ENCODE measurements around the gene TMC8. TPM values are rescaled to one million over a fixed set of nuclear protein-coding genes. Genes with fewer than 3 reads are reported as not detected.
"Not testable (repeated sequence)": the region's sequence is repeated elsewhere in the genome, so short reads cannot be mapped to it uniquely, and the experiment has no call there.

The TMC8 gene
- total RNA-seq, 2 donors from 2014 or later = 1.0 to 2.6 TPM

DNA sequence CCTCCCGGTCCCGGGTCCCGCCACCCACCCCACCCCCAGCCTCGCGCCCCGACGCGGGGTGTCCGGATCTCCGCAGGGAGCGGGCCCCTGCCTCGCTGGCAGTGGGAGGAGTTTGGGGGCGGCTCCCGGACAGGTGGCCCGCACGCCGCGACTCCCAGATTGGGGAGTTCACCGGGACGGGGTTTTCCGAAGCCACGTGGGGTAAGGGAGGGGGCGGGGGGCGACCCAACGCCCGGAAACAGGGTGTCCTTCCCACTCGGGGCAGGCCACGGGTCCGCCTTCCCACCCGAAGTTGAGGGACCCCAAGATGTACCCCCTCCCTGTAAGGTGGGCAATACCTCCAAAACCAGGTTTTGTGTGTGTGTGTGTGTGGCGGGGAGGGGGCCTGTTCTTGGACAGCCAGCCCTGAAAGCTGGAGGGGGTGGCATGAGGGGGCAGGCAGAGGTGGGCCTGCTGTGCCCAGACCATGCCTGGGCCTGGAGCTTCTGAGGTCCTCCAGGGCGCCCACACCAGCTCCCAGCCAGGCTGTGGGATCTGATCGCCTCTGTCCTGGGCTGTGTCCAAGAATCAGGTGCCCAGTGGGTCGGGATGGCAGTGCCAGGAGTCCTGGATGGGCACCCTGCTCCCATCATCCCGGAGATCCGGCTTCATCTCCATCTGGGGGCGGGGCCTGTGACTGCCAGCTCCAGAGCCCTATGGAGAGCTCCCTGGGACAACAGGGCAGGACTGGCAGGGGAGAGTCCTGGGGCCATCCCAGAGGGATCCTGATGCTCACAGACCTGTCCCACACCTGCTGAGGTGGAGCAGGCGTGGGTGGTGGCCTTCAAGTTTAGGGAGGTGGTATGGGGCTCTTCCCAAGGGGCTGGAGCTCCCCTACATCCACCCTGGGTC lies 38.6 kb downstream of the TMC8 start:
- peaks cover 3% of the 10 kb centered on the region for H3K36me3 ChIP-seq
- peak overlapping the region; percentile 79 to 83 for H3K27ac ChIP-seq
- TF ChIP-seq, protein P1, sequence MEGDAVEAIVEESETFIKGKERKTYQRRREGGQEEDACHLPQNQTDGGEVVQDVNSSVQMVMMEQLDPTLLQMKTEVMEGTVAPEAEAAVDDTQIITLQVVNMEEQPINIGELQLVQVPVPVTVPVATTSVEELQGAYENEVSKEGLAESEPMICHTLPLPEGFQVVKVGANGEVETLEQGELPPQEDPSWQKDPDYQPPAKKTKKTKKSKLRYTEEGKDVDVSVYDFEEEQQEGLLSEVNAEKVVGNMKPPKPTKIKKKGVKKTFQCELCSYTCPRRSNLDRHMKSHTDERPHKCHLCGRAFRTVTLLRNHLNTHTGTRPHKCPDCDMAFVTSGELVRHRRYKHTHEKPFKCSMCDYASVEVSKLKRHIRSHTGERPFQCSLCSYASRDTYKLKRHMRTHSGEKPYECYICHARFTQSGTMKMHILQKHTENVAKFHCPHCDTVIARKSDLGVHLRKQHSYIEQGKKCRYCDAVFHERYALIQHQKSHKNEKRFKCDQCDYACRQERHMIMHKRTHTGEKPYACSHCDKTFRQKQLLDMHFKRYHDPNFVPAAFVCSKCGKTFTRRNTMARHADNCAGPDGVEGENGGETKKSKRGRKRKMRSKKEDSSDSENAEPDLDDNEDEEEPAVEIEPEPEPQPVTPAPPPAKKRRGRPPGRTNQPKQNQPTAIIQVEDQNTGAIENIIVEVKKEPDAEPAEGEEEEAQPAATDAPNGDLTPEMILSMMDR (IDR thresholded peaks at IDR 0.05) = no peak
- peak overlapping the region; percentile 59 to 77 for H3K4me3 ChIP-seq
- DNase-seq (ENCODE audit: low spot score) = no peak
- peaks cover 0 to 49% of the 10 kb centered on the region in 2 donors for H3K4me1 ChIP-seq
- H3K9me3 ChIP-seq = no peaks in the 10 kb centered on the region
- no peaks in the 10 kb centered on the region for H3K27me3 ChIP-seq

DNA sequence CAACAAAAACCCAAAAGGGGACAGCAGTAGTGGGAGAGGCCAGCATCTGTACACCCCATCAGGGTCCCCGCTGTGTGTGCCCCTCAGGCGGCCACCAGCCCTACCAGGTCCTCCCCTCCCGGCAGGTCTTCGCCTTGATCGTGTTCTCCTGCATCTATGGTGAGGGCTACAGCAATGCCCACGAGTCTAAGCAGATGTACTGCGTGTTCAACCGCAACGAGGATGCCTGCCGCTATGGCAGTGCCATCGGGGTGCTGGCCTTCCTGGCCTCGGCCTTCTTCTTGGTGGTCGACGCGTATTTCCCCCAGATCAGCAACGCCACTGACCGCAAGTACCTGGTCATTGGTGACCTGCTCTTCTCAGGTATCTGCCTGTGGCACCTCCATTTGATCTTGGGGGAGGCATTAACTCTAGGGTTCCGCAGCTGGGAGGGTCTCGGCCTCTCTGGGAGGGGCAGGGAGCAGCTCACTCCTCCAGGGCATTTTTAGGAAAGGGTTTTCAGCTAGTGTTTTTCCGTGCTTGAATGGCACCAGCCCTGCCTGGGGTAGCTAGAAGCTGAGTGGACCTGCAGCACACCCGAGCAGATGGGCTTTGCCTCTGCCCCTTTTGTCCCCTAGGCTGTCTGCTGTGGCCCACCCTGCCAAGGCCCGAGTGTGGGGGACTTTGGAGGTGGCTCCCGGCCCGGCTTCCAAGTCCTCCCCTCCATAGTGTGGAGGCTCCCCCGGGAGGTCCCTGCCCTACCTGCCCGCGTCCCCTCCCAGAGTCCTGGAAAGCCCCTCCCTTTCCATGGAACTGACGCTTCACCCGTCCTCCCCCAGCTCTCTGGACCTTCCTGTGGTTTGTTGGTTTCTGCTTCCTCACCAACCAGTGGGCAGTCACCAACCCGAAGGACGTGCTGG lies 40.4 kb downstream of the TMC8 start:
- peaks cover 3% of the 10 kb centered on the region for H3K36me3 ChIP-seq
- peak overlapping the region in 1 of 2 donors; percentile 85 for H3K27ac ChIP-seq
- no peaks in the 10 kb centered on the region for H3K9me3 ChIP-seq
- no peak overlapping the region for H3K4me3 ChIP-seq
- TF ChIP-seq, protein P1 (IDR thresholded peaks at IDR 0.05) = no peak
- no peaks in the 10 kb centered on the region for H3K27me3 ChIP-seq
- no peak for DNase-seq (ENCODE audit: low spot score)
- peaks cover 0 to 67% of the 10 kb centered on the region in 2 donors for H3K4me1 ChIP-seq

- H3K4me3 ChIP-seq, H3K27me3 ChIP-seq: not testable (repeated sequence)
- peak overlapping the region; percentile 73 to 85 for H3K27ac ChIP-seq
These were observed 41.1 kb downstream of the TMC8 start for GRCh38 chr17:78171591-78172248.

GRCh38 chr17:78172249-78173051 lies 41.9 kb downstream of the TMC8 start:
- peaks cover 0 to 75% of the 10 kb centered on the region in 2 donors for H3K4me1 ChIP-seq
- H3K4me3 ChIP-seq = no peak overlapping the region
- H3K36me3 ChIP-seq = peaks cover 3% of the 10 kb centered on the region
- peak; percentile 68 for DNase-seq (ENCODE audit: low spot score)
- no peaks in the 10 kb centered on the region for H3K27me3 ChIP-seq
- peak overlapping the region; percentile 73 to 85 for H3K27ac ChIP-seq
- H3K9me3 ChIP-seq = no peaks in the 10 kb centered on the region
- TF ChIP-seq, protein P1 (IDR thresholded peaks at IDR 0.05) = no peak

More at GRCh38 chr17:78171591-78172248, 41.1 kb downstream of the TMC8 start:
- H3K4me1 ChIP-seq = peaks cover 0 to 74% of the 10 kb centered on the region in 2 donors
- not testable (repeated sequence) for H3K36me3 ChIP-seq; DNase-seq (ENCODE audit: low spot score); H3K9me3 ChIP-seq

DNA sequence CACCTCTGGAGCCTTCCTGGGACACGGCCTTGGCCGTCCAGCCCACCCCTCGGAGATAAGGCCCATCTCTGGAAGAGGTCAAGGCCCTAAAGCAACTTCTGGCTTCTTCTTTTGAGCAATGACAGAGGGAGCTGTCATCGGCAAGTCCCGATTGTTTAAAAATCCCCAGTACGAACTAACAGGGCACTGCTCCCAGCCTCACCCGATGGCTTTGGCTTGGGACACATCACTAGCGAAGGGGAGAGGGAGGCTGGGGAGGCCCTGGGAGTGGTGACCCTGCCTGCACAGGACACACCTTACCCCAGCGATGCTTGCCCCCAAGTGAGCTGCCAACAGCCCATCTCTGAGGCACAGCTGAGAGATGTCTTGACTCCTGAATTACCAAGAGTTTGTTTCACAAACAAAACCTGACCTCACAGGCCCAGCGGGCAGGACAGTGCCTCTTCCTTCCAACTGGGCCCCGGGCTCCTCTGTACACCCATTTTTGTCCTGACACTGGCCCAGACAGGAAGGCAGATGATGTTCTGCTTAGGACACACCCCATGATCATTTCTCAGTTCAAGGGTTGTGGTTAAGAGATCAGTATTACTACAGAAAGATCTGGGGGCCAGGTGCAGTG lies 42.6 kb downstream of the TMC8 start:
- H3K27ac ChIP-seq = peak overlapping the region; percentile 73 to 85
- DNase-seq (ENCODE audit: low spot score) = no peak
- H3K4me3 ChIP-seq = no peak overlapping the region
- H3K27me3 ChIP-seq = no peaks in the 10 kb centered on the region
- peaks cover 3% of the 10 kb centered on the region for H3K36me3 ChIP-seq
- TF ChIP-seq, protein P1 (IDR thresholded peaks at IDR 0.05) = no peak
- H3K9me3 ChIP-seq = no peaks in the 10 kb centered on the region
- H3K4me1 ChIP-seq = peaks cover 0 to 71% of the 10 kb centered on the region in 2 donors
